ENCODE measurements around the gene SH3GL3.
A peak's percentile ranks its signal among the peaks of the same experiment; 100 is the strongest.

SH3GL3 gene

GRCh38 chr15:83512459-83512858 lies 65.3 kb downstream of the SH3GL3 start:
- Mint-ChIP-seq H3K4me1 (no peaks in the 10 kb centered on the region), H3K9me3 (no peaks in the 10 kb centered on the region), H3K27me3 (ENCODE audit: low read depth) (peaks cover 3% of the 10 kb centered on the region), H3K36me3 (ENCODE audit: low read depth) (no peaks in the 10 kb centered on the region), H3K27ac (peak overlapping the region in 1 of 3 experiments; percentile 3), H3K4me3 (no peak overlapping the region)
- TF ChIP-seq CTCF (IDR thresholded peaks at IDR 0.05; ENCODE audit: unreplicated experiment in 3 of 3): no peak

- Mint-ChIP-seq H3K27ac (no peak overlapping the region), H3K36me3 (ENCODE audit: low read depth) (no peaks in the 10 kb centered on the region), H3K9me3 (no peaks in the 10 kb centered on the region), H3K4me1 (no peaks in the 10 kb centered on the region), H3K27me3 (ENCODE audit: low read depth) (peaks cover 3% of the 10 kb centered on the region), H3K4me3 (no peak overlapping the region)
- no peak for TF ChIP-seq CTCF (IDR thresholded peaks at IDR 0.05; ENCODE audit: unreplicated experiment in 3 of 3)
Observed at GRCh38 chr15:83514584-83514983, 67.4 kb downstream of the SH3GL3 start.

- Mint-ChIP-seq H3K27me3 (ENCODE audit: low read depth) (peaks cover 3% of the 10 kb centered on the region), H3K36me3 (ENCODE audit: low read depth) (no peaks in the 10 kb centered on the region), H3K4me3 (no peak overlapping the region), H3K9me3 (no peaks in the 10 kb centered on the region), H3K27ac (no peak overlapping the region), H3K4me1 (no peaks in the 10 kb centered on the region)
- TF ChIP-seq CTCF (IDR thresholded peaks at IDR 0.05; ENCODE audit: unreplicated experiment in 3 of 3): no peak
Observed at GRCh38 chr15:83515164-83515563, 68.0 kb downstream of the SH3GL3 start.

- H3K36me3 Mint-ChIP-seq (ENCODE audit: low read depth): no peaks in the 10 kb centered on the region
- H3K27me3 Mint-ChIP-seq (ENCODE audit: low read depth): peaks cover 7% of the 10 kb centered on the region
- no peaks in the 10 kb centered on the region for H3K9me3 Mint-ChIP-seq
- H3K4me3 Mint-ChIP-seq: no peak overlapping the region
- TF ChIP-seq CTCF (IDR thresholded peaks at IDR 0.05; ENCODE audit: unreplicated experiment in 3 of 3): no peak
- H3K27ac Mint-ChIP-seq: no peak overlapping the region
- no peaks in the 10 kb centered on the region for H3K4me1 Mint-ChIP-seq
Observed at GRCh38 chr15:83516935-83517334, 69.8 kb downstream of the SH3GL3 start.

- Mint-ChIP-seq H3K4me3 (no peak overlapping the region), H3K36me3 (ENCODE audit: low read depth) (no peaks in the 10 kb centered on the region), H3K9me3 (peaks cover 27% of the 10 kb centered on the region), H3K4me1 (no peaks in the 10 kb centered on the region), H3K27ac (no peak overlapping the region), H3K27me3 (ENCODE audit: low read depth) (peaks cover 9% of the 10 kb centered on the region)
- TF ChIP-seq CTCF (IDR thresholded peaks at IDR 0.05; ENCODE audit: unreplicated experiment in 3 of 3): no peak
Observed at GRCh38 chr15:83526319-83526718, 79.2 kb downstream of the SH3GL3 start.

- peaks cover 5% of the 10 kb centered on the region for H3K9me3 Mint-ChIP-seq
- TF ChIP-seq CTCF (IDR thresholded peaks at IDR 0.05; ENCODE audit: unreplicated experiment in 3 of 3): no peak
- H3K27ac Mint-ChIP-seq: no peak overlapping the region
Observed at GRCh38 chr15:83533410-83533962, 86.3 kb downstream of the SH3GL3 start.

More at GRCh38 chr15:83533410-83533962, 86.3 kb downstream of the SH3GL3 start:
- Mint-ChIP-seq H3K4me3 (no peak overlapping the region), H3K36me3 (ENCODE audit: low read depth) (no peaks in the 10 kb centered on the region), H3K27me3 (ENCODE audit: low read depth) (no peaks in the 10 kb centered on the region), H3K4me1 (no peaks in the 10 kb centered on the region)

Measured in nephron (organoid).